Measurements from ENCODE around the gene COL12A1.

GRCh38 chr6:75094614-75095200, 111.1 kb downstream of the COL12A1 start:
- TF ChIP-seq CTCF (IDR thresholded peaks at IDR 0.05) = no peak
- no peak for TF ChIP-seq POLR2A (IDR thresholded peaks at IDR 0.05)

Measured in Peyer's patch (tissue), 4 donors.